K562 (cell line): ENCODE measurements around the gene TIMP1. TPM values are rescaled to one million over a fixed set of nuclear protein-coding genes. Genes with fewer than 3 reads are reported as not detected.

ENCODE experiments used
- ADNP ChIP-seq: fragments of 200-800 bp; sonication (Bioruptor generic); IDR thresholded peaks from 2 replicates; pipeline ENCODE4 v1.6.1; 2016; ENCODE audit warnings: missing genetic modification characterization, missing compliant biosample characterization
- ASH1L ChIP-seq: fragments of 450-650 bp; IDR thresholded peaks from 2 replicates; pipeline ENCODE4 v1.6.1; 2018; ENCODE audit warnings: borderline replicate concordance, mild to moderate bottlenecking, low read depth; ENCODE audit not compliant: partially characterized antibody
- BCLAF1 ChIP-seq, 2 experiments: fragments of 450-650 bp in 1 of 2; IDR thresholded peaks; 2 replicates each; pipeline ENCODE4 v1.6.1; 2011 to 2017; ENCODE audit warnings: low read depth in 2 of 2, antibody characterized with exemption in 1 of 2, borderline replicate concordance in 1 of 2, low read length in 1 of 2, mild to moderate bottlenecking in 1 of 2, mixed read lengths in 1 of 2; ENCODE audit not compliant: control insufficient read depth in 1 of 2
- BRD9 ChIP-seq: fragments of 450-650 bp; IDR thresholded peaks from 2 replicates; pipeline ENCODE4 v1.6.1; 2018; ENCODE audit warnings: low read depth; ENCODE audit not compliant: partially characterized antibody
- CBFB ChIP-seq: sonication (generic); formaldehyde crosslinking; IDR thresholded peaks from 2 replicates; pipeline ENCODE4 v1.4.0; 2020; ENCODE audit warnings: mild to moderate bottlenecking, missing genetic modification reagents
- ESRRB ChIP-seq: fragments of 250-450 bp; sonication (Bioruptor Pico); IDR thresholded peaks from 2 replicates; pipeline ENCODE4 v1.5.0; 2020; ENCODE audit warnings: mild to moderate bottlenecking, moderate library complexity, borderline replicate concordance
- HCFC1 ChIP-seq: IDR thresholded peaks from 2 replicates; pipeline ENCODE4 v1.6.1; 2012; ENCODE audit warnings: low read depth, low read length, improper control_type of control experiment
- JUN ChIP-seq, 2 experiments: sonication (generic) in 1 of 2; formaldehyde crosslinking in 1 of 2; IDR thresholded peaks; 2 replicates each; pipeline versions ENCODE4 v1.6.1 to v1.8.0; 2012 to 2022; ENCODE audit warnings: borderline replicate concordance in 2 of 2, mild to moderate bottlenecking in 2 of 2, improper control_type of control experiment in 1 of 2, low read depth in 1 of 2, low read length in 1 of 2, missing genetic modification reagents in 1 of 2
- NFIX ChIP-seq: fragments of 250-450 bp; sonication (Bioruptor Pico); IDR thresholded peaks from 2 replicates; pipeline ENCODE4 v1.4.0; 2020; ENCODE audit warnings: low read depth, mild to moderate bottlenecking, moderate library complexity
- POLR3A ChIP-seq: IDR thresholded peaks from 2 replicates; pipeline ENCODE4 v1.6.1; 2011; ENCODE audit warnings: borderline replicate concordance, mild to moderate bottlenecking, moderate library complexity; ENCODE audit not compliant: insufficient read length, insufficient read depth; ENCODE audit errors: extremely low read depth
- PRMT5 ChIP-seq: sonication (generic); formaldehyde crosslinking; IDR thresholded peaks from 2 replicates; pipeline ENCODE4 v1.5.0; 2020; ENCODE audit warnings: missing genetic modification reagents
- RAD21 ChIP-seq, 2 experiments: fragments of 250-450 bp in 1 of 2; fragments of 450-650 bp in 1 of 2; sonication (Bioruptor Pico) in 1 of 2; formaldehyde crosslinking in 1 of 2; IDR thresholded peaks in 1 of 2; conservative IDR thresholded peaks in 1 of 2; 2 replicates each; pipeline versions ENCODE4 v1.4.0 to v1.8.0; 2020 to 2022; ENCODE audit warnings: mild to moderate bottlenecking in 2 of 2, moderate library complexity in 1 of 2
- SMC3 ChIP-seq: conservative IDR thresholded peaks from 2 replicates; pipeline ENCODE4 v1.6.1; 2011; ENCODE audit warnings: low read depth, low read length, improper control_type of control experiment; ENCODE audit not compliant: insufficient read depth
- SP2 ChIP-seq: IDR thresholded peaks from 2 replicates; pipeline ENCODE4 v1.6.1; 2011; ENCODE audit warnings: mild to moderate bottlenecking, low read depth, low read length, moderate library complexity; ENCODE audit not compliant: poor library complexity, severe bottlenecking; ENCODE audit errors: extremely low read depth
- USF1 ChIP-seq: sonication (generic); formaldehyde crosslinking; IDR thresholded peaks from 2 replicates; pipeline ENCODE4 v1.9.0; 2022; ENCODE audit warnings: mild to moderate bottlenecking, missing genetic modification reagents
- ZBTB1 ChIP-seq: sonication (generic); formaldehyde crosslinking; IDR thresholded peaks from 2 replicates; pipeline ENCODE4 v1.8.1; 2023; ENCODE audit warnings: missing genetic modification reagents, low read depth, mild to moderate bottlenecking, borderline replicate concordance
- ZBTB34 ChIP-seq: fragments of 250-450 bp; sonication (Bioruptor Pico); IDR thresholded peaks from 2 replicates; pipeline ENCODE4 v1.8.0; 2021; ENCODE audit warnings: mild to moderate bottlenecking, moderate library complexity
- ZBTB8A ChIP-seq: fragments of 450-650 bp; IDR thresholded peaks from 2 replicates; pipeline ENCODE4 v1.6.1; 2018; ENCODE audit warnings: mild to moderate bottlenecking, moderate library complexity; ENCODE audit not compliant: partially characterized antibody
- ZFPM2 ChIP-seq: fragments of 250-450 bp; sonication (Bioruptor Pico); IDR thresholded peaks from 2 replicates; pipeline ENCODE4 v1.5.1; 2022; ENCODE audit warnings: mild to moderate bottlenecking
- ZNF444 ChIP-seq: fragments of 250-450 bp; sonication (Bioruptor Pico); IDR thresholded peaks from 2 replicates; pipeline ENCODE4 v1.4.0; 2020; ENCODE audit warnings: mild to moderate bottlenecking, moderate library complexity
- ZNF696 ChIP-seq: fragments of 250-450 bp; sonication (Bioruptor Pico); conservative IDR thresholded peaks from 2 replicates; pipeline ENCODE4 v1.4.0; 2020; ENCODE audit warnings: mild to moderate bottlenecking, moderate library complexity
- ZNF77 ChIP-seq: fragments of 250-450 bp; sonication (Bioruptor Pico); IDR thresholded peaks from 2 replicates; pipeline ENCODE4 v1.5.0; 2020
- polyA plus RNA-seq, 8 experiments: library from polyadenylated mRNA; depleted of rRNA in 4 of 8; stranded (reverse) in 5 of 8; unstranded in 3 of 8; fragments of >200 nt; fragmentation: Nextera tagmentation in 2 of 8; fragmentation: Illumina TruSeq in 1 of 8; extraction: Ambion mirVana in 2 of 8; extraction: Trizol in 1 of 8; gene quantifications; 2 replicates each; pipeline versions ENCODE4 v1.2.1 to v1.2.3, GENCODE V29; 2011 to 2014; ENCODE audit warnings: inconsistent platforms in 1 of 8, missing spikeins in 1 of 8
- total RNA-seq, 7 experiments: library from RNA; depleted of rRNA in 6 of 7; stranded (reverse); fragments of >200 nt in 6 of 7; fragmentation: Illumina TruSeq in 2 of 7; extraction: Trizol in 2 of 7; gene quantifications; 2 replicates each; pipeline versions ENCODE4 v1.2.1 to v1.2.3, GENCODE V29; 2011 to 2021; ENCODE audit warnings: low replicate concordance in 1 of 7

TIMP1 gene
- total and polyA plus RNA-seq, 9 of the 15 experiments (the other 6 are each of a cell fraction or from before 2014, with no cell fraction given), result 115 to 699 (median 273) TPM

GRCh38 chrX:47540754-47541538, 41.3 kb upstream of the TIMP1 start (continued):
- TF ChIP-seq ZBTB8A, result no peak
- TF ChIP-seq ZNF696, result no peak
- TF ChIP-seq BRD9, result no peak
- no peak for TF ChIP-seq ADNP (tag)
- peak; percentile 28; the same call in 1 of the 2 replicates for TF ChIP-seq SMC3
- TF ChIP-seq POLR3A, result no peak
- TF ChIP-seq HCFC1, result no peak
- TF ChIP-seq ESRRB (CRISPR knock-in tag), result no peak
- TF ChIP-seq ZBTB1 (CRISPR knock-in tag), result no peak
- no peak for TF ChIP-seq CBFB (CRISPR knock-in tag)
- no peak for TF ChIP-seq ZFPM2 (CRISPR knock-in tag)
- no peak for TF ChIP-seq ZBTB34 (CRISPR knock-in tag)
- TF ChIP-seq ASH1L, result no peak
- TF ChIP-seq JUN (IDR thresholded peaks at IDR 0.05; ENCODE audit: borderline replicate concordance, low read depth, low read length), result no peak
- no peak for TF ChIP-seq JUN (CRISPR knock-in tag; IDR thresholded peaks at IDR 0.05; ENCODE audit: borderline replicate concordance)
- TF ChIP-seq USF1 (CRISPR knock-in tag), result no peak
- TF ChIP-seq RAD21 (CRISPR knock-in tag; conservative IDR thresholded peaks at IDR 0.05 in 1 of 2, IDR thresholded peaks at IDR 0.05 in 1 of 2), result peak; percentile 66 to 67
- no peak for TF ChIP-seq ZNF77
- TF ChIP-seq NFIX (CRISPR knock-in tag), result no peak
- TF ChIP-seq BCLAF1 (IDR thresholded peaks at IDR 0.05; ENCODE audit: borderline replicate concordance in 1 of 2, control insufficient read depth in 1 of 2, low read depth in 2 of 2, low read length in 1 of 2), result no peak
- no peak for TF ChIP-seq ZNF444 (CRISPR knock-in tag)
- no peak for TF ChIP-seq PRMT5
- TF ChIP-seq SP2, result no peak
